Measurements from ENCODE around the gene CLMP.

DNA sequence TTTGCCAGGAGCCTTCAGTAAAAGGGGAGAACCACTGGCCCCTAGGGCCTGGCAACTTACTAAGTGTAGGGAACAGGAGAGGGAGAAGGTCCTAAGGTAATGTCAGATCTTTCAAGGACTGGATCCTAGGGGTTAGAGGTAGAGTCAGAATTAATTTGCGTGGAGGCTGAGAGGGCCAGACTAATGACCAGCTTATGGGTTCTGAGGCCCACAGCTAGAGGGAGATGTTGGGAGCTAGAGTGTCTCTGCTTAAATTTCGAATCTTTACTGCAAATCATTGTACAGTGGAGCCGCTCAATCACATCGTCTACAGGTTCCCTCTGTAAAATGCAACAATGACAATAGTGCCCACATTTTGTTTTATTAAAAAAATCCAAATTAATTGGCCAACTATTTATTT, 31.4 kb downstream of the CLMP start:
- no peak for TF ChIP-seq TEAD4 (IDR thresholded peaks at IDR 0.05)
- TF ChIP-seq RAD21 (IDR thresholded peaks at IDR 0.05; ENCODE audit: low read depth): no peak
- TF ChIP-seq, protein P1, sequence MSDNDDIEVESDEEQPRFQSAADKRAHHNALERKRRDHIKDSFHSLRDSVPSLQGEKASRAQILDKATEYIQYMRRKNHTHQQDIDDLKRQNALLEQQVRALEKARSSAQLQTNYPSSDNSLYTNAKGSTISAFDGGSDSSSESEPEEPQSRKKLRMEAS (IDR thresholded peaks at IDR 0.05): no peak
- no peak for TF ChIP-seq YY1 (IDR thresholded peaks at IDR 0.05; ENCODE audit: low read depth)
- TF ChIP-seq FOXM1 (IDR thresholded peaks at IDR 0.05; ENCODE audit: borderline replicate concordance, low read depth): no peak
- no peak for TF ChIP-seq EP300 (IDR thresholded peaks at IDR 0.05; ENCODE audit: borderline replicate concordance)
- TF ChIP-seq, protein P2, sequence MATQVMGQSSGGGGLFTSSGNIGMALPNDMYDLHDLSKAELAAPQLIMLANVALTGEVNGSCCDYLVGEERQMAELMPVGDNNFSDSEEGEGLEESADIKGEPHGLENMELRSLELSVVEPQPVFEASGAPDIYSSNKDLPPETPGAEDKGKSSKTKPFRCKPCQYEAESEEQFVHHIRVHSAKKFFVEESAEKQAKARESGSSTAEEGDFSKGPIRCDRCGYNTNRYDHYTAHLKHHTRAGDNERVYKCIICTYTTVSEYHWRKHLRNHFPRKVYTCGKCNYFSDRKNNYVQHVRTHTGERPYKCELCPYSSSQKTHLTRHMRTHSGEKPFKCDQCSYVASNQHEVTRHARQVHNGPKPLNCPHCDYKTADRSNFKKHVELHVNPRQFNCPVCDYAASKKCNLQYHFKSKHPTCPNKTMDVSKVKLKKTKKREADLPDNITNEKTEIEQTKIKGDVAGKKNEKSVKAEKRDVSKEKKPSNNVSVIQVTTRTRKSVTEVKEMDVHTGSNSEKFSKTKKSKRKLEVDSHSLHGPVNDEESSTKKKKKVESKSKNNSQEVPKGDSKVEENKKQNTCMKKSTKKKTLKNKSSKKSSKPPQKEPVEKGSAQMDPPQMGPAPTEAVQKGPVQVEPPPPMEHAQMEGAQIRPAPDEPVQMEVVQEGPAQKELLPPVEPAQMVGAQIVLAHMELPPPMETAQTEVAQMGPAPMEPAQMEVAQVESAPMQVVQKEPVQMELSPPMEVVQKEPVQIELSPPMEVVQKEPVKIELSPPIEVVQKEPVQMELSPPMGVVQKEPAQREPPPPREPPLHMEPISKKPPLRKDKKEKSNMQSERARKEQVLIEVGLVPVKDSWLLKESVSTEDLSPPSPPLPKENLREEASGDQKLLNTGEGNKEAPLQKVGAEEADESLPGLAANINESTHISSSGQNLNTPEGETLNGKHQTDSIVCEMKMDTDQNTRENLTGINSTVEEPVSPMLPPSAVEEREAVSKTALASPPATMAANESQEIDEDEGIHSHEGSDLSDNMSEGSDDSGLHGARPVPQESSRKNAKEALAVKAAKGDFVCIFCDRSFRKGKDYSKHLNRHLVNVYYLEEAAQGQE (IDR thresholded peaks at IDR 0.05; ENCODE audit: low read depth): no peak
- TF ChIP-seq CEBPB (IDR thresholded peaks at IDR 0.05): no peak
